Measurements from ENCODE around the gene ADAT2. TPM values are rescaled to one million over a fixed set of nuclear protein-coding genes. Genes with fewer than 3 reads are reported as not detected.

ADAT2 gene
- total RNA-seq, 1 donor from 2014 or later: 5.6 TPM

- H3K9me3 Mint-ChIP-seq (ENCODE audit: unreplicated experiment): peaks cover 1% of the 10 kb centered on the region
- H3K27ac Mint-ChIP-seq (ENCODE audit: unreplicated experiment): no peak overlapping the region
- no peak for TF ChIP-seq CTCF (IDR thresholded peaks at IDR 0.05; ENCODE audit: partially characterized antibody, unreplicated experiment)
- no peaks in the 10 kb centered on the region for H3K4me1 Mint-ChIP-seq (ENCODE audit: low read depth, unreplicated experiment)
- H3K4me3 Mint-ChIP-seq (ENCODE audit: unreplicated experiment): no peak overlapping the region
- DNase-seq: no peak
- H3K27me3 Mint-ChIP-seq (ENCODE audit: unreplicated experiment): no peaks in the 10 kb centered on the region
- H3K36me3 Mint-ChIP-seq (ENCODE audit: unreplicated experiment): no peaks in the 10 kb centered on the region
These were observed 41.7 kb downstream of the ADAT2 start for GRCh38 chr6:143408787-143409162.

DNA sequence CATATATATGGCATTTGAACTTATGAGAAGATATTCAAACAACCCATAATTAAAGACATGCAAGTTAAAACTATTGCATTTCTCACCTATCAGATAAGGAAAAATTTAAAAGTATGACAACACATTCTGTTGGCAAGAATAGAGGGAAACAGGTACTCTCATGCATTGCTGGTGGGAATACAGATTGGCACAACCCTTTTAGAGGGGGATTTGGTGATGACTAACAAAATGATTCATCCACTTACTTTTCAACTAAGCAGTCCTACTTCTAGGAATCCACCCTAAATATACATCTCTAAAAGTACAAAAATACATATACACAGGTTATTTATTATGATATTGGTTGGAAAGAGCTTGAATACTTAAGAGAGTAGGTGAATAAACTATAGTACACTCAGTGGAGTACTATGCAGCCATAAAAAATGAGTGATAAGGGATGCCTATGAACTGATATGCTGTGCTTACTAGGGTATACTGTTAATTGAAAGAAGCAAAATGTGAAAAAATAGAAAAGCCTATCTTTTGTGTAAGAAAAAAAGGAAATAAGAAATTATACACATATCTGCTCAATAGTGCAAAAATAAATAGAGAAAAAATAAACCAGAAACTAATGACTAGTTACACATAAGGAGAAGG, 42.2 kb downstream of the ADAT2 start:
- no peaks in the 10 kb centered on the region for H3K27me3 Mint-ChIP-seq (ENCODE audit: unreplicated experiment)
- no peaks in the 10 kb centered on the region for H3K4me1 Mint-ChIP-seq (ENCODE audit: low read depth, unreplicated experiment)
- H3K36me3 Mint-ChIP-seq (ENCODE audit: unreplicated experiment): no peaks in the 10 kb centered on the region
- no peak for TF ChIP-seq CTCF (IDR thresholded peaks at IDR 0.05; ENCODE audit: partially characterized antibody, unreplicated experiment)
- H3K9me3 Mint-ChIP-seq (ENCODE audit: unreplicated experiment): peaks cover 1% of the 10 kb centered on the region
- H3K4me3 Mint-ChIP-seq (ENCODE audit: unreplicated experiment): no peak overlapping the region
- DNase-seq: no peak
- no peak overlapping the region for H3K27ac Mint-ChIP-seq (ENCODE audit: unreplicated experiment)

GRCh38 chr6:143406673-143407072, 43.8 kb downstream of the ADAT2 start:
- no peak overlapping the region for H3K27ac Mint-ChIP-seq (ENCODE audit: unreplicated experiment)
- H3K36me3 Mint-ChIP-seq (ENCODE audit: unreplicated experiment): no peaks in the 10 kb centered on the region
- TF ChIP-seq CTCF (IDR thresholded peaks at IDR 0.05; ENCODE audit: partially characterized antibody, unreplicated experiment): no peak
- no peaks in the 10 kb centered on the region for H3K27me3 Mint-ChIP-seq (ENCODE audit: unreplicated experiment)
- no peak overlapping the region for H3K4me3 Mint-ChIP-seq (ENCODE audit: unreplicated experiment)
- peaks cover 1% of the 10 kb centered on the region for H3K9me3 Mint-ChIP-seq (ENCODE audit: unreplicated experiment)
- no peak for DNase-seq
- no peaks in the 10 kb centered on the region for H3K4me1 Mint-ChIP-seq (ENCODE audit: low read depth, unreplicated experiment)

DNA sequence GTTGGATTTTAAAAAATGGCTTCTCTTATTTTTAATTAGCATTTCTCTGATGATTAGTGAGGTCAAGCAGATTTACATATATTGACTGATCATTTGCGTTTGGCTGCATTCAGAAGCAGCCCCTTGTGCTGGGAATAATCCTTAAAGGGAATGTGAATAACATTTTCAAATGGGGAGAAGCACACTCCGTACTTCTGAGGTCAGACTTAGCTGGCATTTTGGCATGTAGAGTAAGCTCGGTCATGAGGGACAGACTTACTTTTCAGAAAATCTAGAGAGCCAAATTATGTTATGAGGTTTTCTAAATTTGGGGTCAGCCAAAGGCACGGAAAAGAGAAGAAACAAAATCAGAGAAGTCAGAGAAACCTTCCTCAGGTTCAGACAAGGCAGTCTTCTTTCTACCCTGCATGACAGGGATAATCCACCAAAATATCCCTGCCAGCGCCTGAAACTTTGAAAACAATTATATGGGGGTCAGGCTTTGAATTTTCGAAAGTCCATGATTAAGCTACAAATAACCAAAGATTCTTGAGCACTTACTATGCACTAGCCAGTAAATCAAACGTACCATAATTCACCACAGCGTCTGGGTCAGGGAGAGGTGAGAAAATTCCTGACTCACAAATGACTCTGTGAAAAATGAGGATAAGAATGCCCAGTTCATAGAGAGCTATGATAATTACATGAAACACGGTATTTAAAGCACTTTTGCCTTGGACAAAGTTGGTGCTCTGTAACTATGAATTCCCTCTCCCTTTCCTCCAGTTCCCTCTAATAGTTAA, 44.9 kb downstream of the ADAT2 start:
- H3K27ac Mint-ChIP-seq (ENCODE audit: unreplicated experiment): no peak overlapping the region
- H3K4me3 Mint-ChIP-seq (ENCODE audit: unreplicated experiment): no peak overlapping the region
- TF ChIP-seq CTCF (IDR thresholded peaks at IDR 0.05; ENCODE audit: partially characterized antibody, unreplicated experiment): no peak
- no peaks in the 10 kb centered on the region for H3K27me3 Mint-ChIP-seq (ENCODE audit: unreplicated experiment)
- no peak for DNase-seq
- H3K9me3 Mint-ChIP-seq (ENCODE audit: unreplicated experiment): peaks cover 1% of the 10 kb centered on the region
- no peaks in the 10 kb centered on the region for H3K4me1 Mint-ChIP-seq (ENCODE audit: low read depth, unreplicated experiment)
- no peaks in the 10 kb centered on the region for H3K36me3 Mint-ChIP-seq (ENCODE audit: unreplicated experiment)

DNA sequence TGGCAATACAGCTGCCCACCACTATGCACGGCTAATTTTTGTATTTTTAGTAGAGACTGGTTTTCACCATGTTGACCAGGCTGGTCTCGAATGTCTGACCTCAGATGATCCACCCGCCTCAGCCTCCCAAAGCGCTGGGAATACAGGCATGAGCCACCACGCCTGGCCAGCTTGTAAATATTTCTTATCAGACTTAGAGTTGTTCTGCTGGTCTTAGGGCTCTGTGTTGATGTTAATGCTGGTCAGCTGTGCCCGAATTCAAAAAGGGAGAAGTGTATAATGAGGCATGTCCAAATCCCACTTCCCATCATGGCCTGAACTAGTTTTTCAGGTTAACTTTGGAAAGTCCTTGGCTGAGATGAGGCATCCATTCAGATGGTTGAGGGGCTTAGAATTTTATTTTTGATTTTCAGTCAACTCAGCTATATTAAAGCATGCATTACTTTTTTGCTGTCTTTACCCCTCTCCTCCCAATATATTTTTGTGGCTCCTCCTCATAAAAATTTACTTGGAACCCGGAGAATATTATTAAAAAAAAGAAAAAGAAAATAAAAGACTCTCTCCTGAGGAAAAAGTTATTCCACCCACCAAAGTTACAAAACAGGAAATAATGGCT, 47.7 kb downstream of the ADAT2 start:
- H3K4me1 Mint-ChIP-seq (ENCODE audit: low read depth, unreplicated experiment): no peaks in the 10 kb centered on the region
- DNase-seq: no peak
- H3K9me3 Mint-ChIP-seq (ENCODE audit: unreplicated experiment): no peaks in the 10 kb centered on the region
- no peak for TF ChIP-seq CTCF (IDR thresholded peaks at IDR 0.05; ENCODE audit: partially characterized antibody, unreplicated experiment)
- H3K27ac Mint-ChIP-seq (ENCODE audit: unreplicated experiment): no peak overlapping the region
- no peaks in the 10 kb centered on the region for H3K36me3 Mint-ChIP-seq (ENCODE audit: unreplicated experiment)
- H3K4me3 Mint-ChIP-seq (ENCODE audit: unreplicated experiment): no peak overlapping the region
- no peaks in the 10 kb centered on the region for H3K27me3 Mint-ChIP-seq (ENCODE audit: unreplicated experiment)

All from glutamatergic neuron (in vitro differentiated cells).